Spleen (tissue), 7 donors: ENCODE measurements around the gene SIPA1L3.

Source experiments
- POLR2A ChIP-seq, 3 donors: fragments of 450-650 bp; IDR thresholded peaks; one replicate each; pipeline ENCODE4 v1.5.1; 2017; ENCODE audit warnings: antibody characterized with exemption in 3 of 3, mild to moderate bottlenecking in 1 of 3
- POLR2AphosphoS5 ChIP-seq, 3 donors: sonication (generic); formaldehyde crosslinking; IDR thresholded peaks; one replicate each; pipeline ENCODE4 v1.5.1; 2017; ENCODE audit warnings: antibody characterized with exemption in 3 of 3
- TF ChIP-seq, protein P1 (sequence below), 11 experiments: fragments of 200-600 bp in 7 of 11; fragments of 450-650 bp in 4 of 11; sonication (generic) in 4 of 11; IDR thresholded peaks in 8 of 11; conservative IDR thresholded peaks in 3 of 11; 1 replicate in 7 of 11; 2 replicates in 4 of 11; pipeline versions ENCODE4 v1.4.0 to v1.8.0; 2016 to 2021; ENCODE audit warnings: antibody characterized with exemption in 11 of 11, inconsistent platforms in 4 of 11, mild to moderate bottlenecking in 1 of 11
- donor health status: DM: no; HTN: no; CAD: no; lungs with moderate emphysema.
- donor health status: DM: no; HTN: no; CAD: no.
- donor health status: DM: no; HTN: no; CAD: no.

DNA sequence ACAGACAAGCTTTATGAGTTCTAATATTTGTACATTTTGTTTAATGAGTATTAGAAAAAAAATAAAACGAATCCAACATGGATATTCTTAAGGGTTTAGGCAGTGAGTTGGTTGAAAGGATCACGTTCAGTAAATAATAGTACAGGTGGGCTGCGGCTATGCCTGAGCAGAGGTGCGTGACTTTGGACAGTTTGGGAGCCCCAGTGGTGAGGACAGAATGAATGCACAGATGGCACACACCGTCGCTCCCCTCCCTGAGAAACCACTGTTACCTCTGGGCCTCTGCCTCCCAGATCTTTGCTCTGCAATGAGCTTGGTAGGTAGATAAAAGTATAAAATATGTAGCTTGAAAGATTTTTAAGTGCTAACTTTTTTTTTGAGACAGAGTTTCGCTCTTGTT, 153.3 kb downstream of the SIPA1L3 start:
- TF ChIP-seq, protein P1, sequence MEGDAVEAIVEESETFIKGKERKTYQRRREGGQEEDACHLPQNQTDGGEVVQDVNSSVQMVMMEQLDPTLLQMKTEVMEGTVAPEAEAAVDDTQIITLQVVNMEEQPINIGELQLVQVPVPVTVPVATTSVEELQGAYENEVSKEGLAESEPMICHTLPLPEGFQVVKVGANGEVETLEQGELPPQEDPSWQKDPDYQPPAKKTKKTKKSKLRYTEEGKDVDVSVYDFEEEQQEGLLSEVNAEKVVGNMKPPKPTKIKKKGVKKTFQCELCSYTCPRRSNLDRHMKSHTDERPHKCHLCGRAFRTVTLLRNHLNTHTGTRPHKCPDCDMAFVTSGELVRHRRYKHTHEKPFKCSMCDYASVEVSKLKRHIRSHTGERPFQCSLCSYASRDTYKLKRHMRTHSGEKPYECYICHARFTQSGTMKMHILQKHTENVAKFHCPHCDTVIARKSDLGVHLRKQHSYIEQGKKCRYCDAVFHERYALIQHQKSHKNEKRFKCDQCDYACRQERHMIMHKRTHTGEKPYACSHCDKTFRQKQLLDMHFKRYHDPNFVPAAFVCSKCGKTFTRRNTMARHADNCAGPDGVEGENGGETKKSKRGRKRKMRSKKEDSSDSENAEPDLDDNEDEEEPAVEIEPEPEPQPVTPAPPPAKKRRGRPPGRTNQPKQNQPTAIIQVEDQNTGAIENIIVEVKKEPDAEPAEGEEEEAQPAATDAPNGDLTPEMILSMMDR (IDR thresholded peaks at IDR 0.05 in 8 of 11, conservative IDR thresholded peaks at IDR 0.05 in 3 of 11): no peak
- no peak for TF ChIP-seq POLR2AphosphoS5 (IDR thresholded peaks at IDR 0.05)
- no peak for TF ChIP-seq POLR2A (IDR thresholded peaks at IDR 0.05)
